Hindlimb muscle (tissue), 1 donor: Measurements from ENCODE around the gene CRTC1. TPM values are rescaled to one million over a fixed set of nuclear protein-coding genes. Genes with fewer than 3 reads are reported as not detected.

Experiments used
- DNase-seq: peaks from one replicate; pipeline ENCODE4 v3.0.0-alpha.2; 2013
- polyA plus RNA-seq: library from polyadenylated mRNA; unstranded; fragments of 120-200 nt; gene quantifications from one replicate; pipeline ENCODE4 v1.2.1, GENCODE V29; 2013; ENCODE audit not compliant: insufficient read length

The CRTC1 gene, protein sequence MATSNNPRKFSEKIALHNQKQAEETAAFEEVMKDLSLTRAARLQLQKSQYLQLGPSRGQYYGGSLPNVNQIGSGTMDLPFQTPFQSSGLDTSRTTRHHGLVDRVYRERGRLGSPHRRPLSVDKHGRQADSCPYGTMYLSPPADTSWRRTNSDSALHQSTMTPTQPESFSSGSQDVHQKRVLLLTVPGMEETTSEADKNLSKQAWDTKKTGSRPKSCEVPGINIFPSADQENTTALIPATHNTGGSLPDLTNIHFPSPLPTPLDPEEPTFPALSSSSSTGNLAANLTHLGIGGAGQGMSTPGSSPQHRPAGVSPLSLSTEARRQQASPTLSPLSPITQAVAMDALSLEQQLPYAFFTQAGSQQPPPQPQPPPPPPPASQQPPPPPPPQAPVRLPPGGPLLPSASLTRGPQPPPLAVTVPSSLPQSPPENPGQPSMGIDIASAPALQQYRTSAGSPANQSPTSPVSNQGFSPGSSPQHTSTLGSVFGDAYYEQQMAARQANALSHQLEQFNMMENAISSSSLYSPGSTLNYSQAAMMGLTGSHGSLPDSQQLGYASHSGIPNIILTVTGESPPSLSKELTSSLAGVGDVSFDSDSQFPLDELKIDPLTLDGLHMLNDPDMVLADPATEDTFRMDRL
- polyA plus RNA-seq: 19.2 TPM

DNA sequence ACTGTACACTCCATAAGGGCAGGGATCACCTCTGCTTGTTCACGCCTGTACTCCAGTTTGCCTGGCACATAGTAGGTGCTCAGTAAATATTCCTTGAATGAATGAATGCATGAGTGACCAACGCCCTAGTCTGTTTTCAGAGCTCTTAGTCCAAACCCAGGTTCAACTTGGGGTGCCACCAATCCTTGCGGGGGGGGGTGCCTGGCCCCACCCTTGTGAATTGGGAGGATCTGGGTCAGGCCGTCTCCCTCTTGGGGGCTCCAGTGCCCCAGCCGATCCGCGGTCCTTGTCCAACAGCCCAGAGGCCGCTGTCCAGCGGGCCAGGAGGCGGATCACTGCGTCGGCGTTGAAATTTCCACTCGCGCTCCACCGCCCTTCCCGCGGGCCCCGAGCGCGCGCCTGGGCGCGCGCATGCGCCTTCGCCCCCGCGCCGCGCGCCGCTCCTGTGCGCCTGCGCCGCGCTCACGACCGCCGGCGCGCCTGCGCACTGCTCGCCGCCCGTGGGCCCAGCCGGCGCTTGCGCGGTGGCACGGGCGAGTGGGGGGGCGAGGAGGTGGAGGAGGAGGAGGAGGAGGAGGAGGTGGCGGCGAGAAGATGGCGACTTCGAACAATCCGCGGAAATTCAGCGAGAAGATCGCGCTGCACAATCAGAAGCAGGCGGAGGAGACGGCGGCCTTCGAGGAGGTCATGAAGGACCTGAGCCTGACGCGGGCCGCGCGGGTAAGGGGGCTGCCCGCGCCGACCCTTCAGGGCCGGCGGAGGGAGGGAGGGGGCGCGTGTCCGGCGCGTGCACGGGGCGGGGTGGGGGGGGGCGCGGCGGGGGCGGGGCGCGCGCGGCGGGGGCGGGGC lies at the start of gene CRTC1:
CRTC1 (plus strand) TSS at position 572 of the 849 bp plus-strand sequence; CDS start at position 595, 23 bp downstream.
- DNase-seq: peak; percentile 94

DNA sequence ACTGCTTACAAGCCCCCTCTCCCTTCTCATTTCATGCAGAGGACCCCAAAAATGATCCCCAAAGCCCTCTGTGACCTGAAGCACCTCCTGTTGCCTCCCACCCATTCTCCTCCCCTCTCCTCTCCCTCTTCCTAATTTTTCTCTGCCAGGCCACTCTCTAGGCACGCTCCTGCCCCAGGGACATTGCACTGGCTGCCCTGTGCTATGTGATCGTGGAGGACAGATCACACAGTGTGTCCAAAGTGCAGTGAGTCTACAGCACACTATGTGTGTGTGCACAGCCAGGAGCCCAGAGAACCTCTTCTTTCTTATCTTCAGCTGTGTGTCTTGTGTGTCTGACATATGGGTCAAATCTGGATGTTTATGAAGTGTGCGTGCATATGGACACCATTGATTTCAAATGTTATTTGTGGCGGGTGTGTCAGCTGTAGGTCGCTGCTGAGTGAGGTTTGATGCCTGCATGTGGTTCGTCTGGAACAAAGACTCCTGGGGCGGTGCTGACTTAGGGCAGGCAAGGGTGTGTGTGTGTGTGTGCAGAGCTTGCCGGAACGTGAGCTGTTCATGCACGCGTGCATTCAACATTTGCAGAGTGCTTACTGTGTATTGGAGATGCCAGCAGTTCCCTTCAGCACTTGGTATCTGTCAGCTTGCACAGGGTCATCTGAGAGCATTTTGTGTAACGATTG lies 48.7 kb upstream of the CRTC1 start:
- no peak for DNase-seq

DNA sequence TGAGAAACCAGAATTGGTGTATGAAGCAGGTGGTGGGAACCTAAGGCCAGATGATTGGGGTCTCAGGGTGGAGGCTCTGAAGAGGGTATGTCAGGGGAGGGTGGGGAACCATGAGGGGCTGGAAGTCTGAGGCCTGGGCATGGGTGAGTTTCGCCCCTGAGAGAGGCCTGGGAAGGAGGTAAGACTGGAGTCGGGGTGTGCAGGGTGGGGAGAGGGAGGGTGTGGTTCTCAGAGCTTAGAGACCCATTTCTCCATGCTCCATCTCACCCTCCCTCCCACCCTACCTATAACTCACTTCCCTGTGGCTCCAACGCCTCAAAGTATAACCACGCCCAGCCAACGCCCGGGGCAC lies 47.7 kb upstream of the CRTC1 start:
- DNase-seq: no peak

DNA sequence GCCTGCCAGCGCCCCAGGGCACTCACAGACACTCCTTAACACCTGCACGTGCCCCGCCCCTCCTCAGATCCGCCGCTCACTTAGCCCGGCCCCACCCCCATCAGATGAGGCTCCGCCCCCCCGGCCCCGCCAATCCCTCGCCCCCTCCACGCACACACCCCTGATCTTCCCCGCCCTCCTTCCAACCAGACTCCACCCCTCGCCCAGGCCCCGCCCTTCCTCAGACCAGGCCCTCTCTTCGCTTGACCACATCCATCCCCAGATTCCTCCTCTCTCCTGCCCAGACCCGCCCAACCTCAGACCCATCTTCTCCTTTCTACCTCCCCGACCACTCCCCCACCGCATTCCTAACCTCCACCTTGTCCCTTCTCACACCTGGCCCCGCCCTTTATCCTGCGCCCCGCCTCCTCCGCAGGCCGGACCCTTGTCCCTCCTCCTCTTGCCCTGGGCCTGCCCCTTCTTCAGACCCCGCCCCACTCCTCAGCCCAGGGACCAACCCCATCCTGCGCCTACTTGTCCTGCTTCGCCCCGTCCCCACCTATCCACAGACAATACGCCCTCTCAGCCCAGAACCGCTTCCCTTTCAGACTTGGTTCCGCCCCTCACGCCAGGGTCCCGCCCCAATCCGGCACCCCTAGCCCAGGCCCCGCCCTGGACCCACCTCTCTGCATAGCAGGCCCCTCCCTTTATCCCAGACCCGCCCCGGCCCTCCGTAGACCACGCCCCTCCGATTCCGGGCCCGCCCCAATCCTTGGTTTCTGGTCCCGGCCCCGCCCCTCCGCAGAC lies 47.1 kb upstream of the CRTC1 start:
- DNase-seq: peak; percentile 87

DNA sequence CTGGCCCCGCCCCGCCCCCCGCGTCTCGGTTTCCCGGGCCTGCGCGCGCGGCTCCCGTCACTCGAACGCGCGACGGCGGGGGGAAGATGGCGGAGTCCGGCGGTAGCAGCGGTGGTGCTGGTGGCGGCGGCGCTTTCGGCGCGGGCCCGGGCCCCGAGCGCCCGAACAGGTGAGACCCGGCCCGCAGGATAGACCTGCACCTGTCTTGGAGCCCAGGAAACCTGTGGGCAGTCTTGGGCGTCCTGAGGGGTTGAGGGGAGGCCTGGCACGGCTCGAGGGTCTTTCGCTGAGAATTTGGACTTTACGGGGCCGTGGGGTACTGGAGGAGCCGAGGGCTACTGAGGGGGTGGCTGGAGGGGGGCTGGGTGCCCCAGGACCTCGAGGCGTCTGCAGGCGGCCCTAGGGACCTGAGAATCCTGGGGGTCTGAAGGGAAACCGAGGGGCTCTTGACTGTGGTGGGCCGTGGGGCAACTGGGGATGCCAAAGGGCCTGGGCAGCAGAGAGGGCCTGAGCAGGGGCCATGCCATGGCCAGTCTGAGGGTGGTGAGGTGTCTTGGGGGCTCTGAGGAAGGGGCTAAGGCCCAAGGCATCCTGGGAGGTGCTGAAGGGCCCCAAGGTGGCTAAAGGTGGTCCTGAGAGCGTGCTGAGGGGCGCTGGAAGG lies 46.4 kb upstream of the CRTC1 start, which contains the start of gene KLHL26:
KLHL26 (plus strand) TSS at position 60 of the 661 bp plus-strand sequence; CDS start at position 87, 27 bp downstream.
- DNase-seq: no peak

DNA sequence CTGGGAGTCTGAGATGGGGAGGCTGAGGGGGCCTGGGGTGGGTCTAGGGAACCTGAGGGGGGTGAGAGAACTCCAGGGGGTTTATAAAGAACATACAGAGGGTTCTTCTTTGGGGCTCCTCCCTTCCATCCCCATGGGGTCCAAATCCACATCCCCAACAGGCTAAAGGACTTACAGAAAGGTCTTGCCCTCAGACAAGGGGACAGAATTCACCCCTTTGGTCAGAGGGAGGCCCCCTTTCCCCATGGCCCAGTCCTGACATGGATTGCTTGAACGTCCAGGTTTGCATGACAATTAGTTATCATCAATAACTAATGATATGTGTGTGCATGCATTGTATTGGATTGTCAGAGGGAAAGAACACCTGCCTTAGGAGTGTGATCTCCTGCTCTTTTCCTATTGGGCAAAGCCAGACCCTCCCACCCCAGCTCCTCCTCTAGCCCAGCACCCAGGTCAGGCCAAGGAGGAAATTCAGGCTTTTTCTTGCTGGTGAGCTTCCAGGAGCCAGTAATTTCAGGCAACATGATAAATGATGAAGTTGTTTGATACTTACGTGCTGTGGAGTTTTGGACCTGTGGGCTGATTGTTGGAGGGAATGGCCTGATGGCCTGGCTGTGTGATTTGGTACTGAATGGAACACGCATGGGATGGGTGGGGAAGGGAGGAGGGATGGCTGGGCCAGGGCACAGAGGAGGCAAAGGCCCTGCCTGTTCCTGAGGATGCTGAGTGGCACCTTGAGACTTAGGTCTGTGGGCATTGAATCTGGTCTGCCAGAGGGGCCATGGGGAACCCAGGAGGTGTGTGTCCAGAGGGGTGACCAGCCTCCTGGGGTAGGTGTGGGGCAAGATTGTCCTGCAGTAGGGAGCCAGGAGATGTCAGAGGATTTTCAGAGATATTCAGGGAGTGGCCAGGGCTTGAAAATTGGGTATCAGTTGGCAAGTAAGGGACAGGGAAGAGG lies 45.5 kb upstream of the CRTC1 start:
- no peak for DNase-seq

DNA sequence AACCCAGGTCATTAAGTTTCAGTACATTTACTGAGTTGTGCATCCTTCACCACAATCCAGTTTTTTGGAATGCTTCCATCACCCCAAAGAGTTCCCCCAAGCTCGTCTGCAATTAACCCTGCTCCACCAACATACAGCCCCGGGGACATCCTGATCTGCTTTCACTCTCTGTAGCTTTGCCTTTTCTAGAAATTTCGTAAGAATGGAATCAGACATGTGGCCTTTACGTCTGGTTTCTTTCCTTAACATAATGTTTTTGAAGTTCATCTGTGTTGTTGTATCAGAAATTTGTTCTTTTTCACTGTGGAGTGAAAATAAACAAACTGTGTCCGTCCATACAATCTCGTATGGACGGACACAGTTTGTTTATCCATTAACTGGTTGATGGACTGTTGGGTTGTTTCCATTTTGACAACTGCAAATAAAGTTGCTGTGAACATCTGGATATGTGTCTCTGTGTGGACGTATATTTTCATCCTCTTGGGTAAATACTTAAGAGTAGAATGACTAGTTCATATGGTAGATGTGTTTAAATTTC lies 43.7 kb upstream of the CRTC1 start:
- DNase-seq: no peak

DNA sequence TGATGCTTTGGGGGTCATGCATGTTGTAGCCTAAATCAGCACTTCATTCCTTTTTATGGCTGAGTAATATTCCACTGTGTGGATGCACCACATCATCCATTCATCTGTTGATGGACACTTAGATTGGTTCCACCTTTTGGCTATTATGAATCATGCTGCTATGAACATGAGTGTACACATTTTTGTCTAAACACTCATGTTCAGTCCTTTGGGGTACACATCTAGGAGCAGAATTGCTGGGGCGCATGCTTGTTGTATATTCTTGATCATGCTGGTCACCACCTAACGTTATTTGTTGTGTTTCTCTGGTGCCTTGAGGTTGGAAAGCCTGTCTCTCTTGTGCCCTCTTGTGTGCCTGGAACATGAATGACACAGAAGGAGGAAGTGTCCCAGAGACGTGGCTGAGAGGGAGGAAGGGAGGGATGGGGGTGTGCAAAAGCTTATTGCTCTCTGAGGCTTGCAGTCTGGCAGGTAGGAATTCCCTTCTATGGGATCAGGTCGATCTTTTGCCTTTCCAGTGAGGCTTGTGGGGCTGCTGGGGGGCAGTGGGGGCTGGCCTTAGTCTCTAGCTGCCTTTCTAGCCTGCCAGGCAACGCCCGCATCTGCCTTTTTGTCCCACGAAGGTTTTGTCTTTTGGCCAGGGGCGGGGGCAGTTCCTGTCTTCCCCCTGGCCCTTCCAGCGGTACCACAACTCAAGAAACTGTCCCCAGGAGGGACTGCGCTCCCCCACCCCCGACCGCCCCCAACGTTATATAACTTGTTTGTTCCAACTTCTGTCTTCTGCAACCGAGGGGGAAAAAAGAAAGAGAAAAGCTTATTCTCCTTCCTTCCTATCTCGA lies 39.1 kb upstream of the CRTC1 start:
- DNase-seq: no peak

DNA sequence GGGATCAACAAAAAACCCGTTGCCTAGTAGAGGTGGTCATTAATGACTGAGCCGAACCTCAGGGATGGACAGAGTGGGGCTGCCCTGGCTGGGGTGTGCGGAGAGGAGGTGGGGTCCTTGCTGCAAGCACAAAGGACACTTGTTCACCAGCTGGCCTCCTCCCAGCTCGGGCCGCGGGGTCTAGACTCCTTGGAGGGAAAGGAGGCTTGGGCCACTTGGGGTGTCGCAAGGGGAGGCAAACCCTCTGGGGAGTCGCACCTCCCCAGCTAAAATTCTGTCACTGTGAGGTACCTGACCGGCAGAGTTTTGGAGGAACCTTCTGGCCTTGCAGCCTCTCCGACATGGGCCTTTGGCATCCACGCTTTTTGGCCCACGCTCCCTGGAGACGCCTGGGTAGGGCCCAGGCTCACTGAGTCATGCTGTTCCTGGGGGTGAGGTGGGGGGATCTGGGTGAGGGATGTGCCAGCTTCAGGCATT lies 38.4 kb upstream of the CRTC1 start:
- DNase-seq: no peak

DNA sequence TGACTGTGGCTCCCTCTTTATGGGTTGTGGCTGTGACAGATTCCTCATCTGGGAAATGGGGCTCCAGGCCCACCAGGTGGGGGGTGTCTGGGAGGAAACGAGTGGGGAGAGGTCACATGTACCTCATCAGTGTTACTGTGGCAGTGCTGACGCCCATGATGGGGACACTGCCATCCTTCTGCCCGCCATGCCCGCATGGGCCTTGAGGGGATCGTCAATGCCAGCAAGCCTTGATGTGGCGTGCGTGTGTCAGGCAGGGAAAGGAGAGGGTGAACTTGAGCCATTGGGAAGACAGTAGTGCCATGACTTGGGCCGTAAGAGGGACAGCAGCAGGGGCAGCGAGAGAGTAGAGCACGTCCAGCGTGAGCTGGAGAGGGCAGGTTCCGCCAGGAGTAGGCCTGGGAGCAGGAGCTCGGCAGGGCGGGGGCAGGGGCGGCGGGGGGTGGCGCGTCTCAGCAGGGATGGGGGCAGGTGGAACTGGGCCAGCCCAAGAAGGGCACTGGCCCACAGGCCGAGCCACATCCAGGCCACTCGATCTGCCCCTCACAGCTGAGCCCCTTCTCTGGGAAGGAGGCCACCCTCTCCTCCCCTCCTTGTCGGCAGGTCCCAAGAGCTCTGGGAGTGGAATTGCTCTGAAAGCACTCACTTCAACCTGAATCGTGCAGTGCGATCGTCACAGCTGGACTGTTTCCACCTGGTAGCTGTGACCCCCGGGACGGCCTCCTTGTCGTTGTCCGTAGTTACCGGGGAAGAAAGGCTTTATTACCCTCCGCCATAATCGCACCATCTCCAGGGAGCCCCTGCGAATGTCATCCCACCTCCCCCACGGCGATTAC lies 36.7 kb upstream of the CRTC1 start:
- DNase-seq: no peak

DNA sequence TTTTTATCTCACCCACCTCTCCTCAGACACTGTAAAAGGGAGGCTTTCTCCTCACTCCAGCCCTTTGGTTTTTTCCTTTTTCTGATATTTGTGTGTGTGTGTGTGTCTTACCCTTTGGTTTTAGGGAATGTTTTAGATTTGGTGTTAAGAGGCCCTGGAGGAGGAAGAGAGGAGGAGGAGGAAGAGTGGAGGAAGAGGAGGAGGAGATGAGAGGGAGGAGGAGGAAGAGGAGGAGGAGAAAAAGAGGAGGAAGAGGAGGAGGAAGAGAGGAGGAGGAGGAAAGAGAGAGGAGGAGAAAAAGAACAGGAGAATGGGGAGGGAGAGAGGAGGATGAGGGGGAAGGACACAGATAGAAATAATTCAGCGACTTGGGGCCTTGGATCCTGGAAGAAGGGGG lies 36.1 kb upstream of the CRTC1 start:
- DNase-seq: no peak

DNA sequence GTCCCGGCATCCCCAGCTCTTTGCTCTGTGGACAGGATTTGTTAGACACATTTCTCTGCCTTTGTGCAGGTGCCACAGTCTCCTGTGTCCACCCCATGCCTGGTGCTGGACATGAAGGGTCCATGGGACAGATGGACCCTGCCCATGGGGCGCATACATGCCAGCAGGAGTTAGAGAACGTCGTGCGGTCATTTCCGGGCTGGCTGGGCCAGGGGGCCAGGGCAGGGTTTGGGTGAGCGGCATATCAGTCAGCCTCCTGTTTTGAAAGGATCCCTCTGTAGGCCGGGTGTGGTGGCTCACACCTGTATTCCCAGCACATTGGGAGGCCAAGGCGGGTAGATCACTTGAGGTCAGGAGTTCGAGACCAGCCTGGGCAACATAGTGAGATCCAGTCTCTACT lies 35.7 kb upstream of the CRTC1 start:
- no peak for DNase-seq

DNA sequence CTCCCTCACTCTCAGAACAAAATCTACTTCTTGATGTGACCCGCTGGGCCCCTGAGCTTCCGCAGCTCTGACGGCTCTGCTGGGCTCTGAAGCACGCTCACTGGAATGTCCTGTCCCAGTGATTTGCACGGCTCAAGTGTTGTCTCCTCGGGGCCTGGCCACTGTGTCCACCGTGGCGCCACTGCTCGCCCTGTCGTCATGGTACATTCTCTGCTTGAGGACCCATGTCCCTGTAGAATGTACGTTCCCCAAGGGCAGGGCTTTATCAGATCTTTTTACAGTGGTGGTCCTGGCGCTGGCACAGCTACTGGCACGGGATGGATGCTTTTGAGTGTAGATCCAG lies 34.5 kb upstream of the CRTC1 start:
- DNase-seq: no peak

DNA sequence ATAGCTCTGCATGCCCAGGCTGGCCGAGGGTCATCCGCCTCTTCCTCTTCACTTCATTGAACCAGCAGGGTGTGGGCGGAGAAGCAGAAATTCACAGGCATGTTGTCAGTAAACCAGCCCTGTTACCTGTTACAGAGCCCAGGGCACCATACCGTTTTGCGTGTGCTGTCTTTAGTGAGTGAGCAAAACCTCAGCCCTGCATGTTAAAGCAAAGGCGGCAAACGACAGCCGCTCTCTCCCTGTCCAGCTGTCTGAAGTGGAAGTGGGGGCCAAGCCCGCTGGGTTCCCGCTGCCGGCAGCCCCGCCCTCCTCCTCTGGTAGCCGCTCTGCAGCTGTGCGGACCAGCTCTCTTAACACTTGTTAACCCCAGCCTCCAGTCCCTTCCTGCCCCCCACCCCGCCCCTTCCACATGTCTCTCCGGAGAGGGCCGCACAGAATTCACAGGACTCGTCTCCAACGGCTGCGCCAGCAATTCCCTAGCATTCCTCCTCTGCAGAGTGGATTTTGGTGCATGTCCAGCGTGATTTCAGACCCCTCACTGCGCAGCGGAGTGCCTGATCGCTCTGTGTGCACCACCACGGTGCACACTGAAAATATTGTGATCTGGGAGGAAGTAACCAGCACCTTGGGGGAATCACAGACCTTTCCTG lies 34.0 kb upstream of the CRTC1 start:
- peak; percentile 80 for DNase-seq

DNA sequence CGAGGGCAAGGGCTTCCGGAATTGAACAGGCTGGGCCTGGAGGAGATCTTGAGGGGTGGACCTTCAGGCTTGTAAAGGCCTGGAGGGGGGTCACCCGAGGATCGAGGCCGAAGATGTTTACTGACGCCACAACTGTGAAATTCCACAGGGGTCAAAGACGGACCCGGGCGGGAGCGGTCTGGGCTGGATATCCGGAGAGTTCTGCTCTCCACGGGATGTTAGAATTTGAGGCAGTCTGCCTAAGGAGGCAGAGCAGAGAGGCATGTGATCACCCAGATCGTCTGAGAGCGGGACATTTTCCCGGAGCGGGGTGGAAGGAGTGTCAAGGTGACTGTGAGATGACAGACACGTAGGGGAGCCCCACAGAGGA lies 33.5 kb upstream of the CRTC1 start:
- DNase-seq: peak; percentile 65

DNA sequence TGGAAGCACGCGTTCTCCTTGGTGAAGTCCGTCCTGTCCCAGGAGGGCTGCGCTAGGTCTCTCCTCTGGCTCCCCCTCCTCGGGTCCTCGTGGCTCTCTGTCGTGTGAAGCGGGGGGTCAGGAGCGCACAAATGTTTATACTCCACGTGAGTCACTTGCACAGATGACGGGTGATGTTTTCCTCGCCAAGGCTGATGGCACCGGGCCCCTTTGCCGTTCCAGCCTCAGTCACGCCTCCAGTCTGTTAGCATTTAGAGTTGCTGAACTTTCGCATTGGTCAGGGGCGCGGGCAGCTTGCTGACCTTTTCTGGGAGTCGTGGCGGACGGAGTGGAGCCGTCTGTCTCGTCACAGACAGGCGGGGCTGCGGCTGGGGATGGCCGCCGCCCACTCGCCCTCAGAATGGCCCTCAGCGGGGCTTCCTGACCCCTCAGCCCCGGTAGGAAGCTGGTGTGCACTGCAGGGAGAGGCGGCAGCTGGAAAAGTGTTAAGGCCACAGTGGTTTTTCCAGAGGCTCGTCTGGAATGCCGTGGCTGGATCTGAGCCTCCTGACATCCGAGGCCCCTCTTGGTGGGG lies 32.9 kb upstream of the CRTC1 start:
- DNase-seq: peak; percentile 80

DNA sequence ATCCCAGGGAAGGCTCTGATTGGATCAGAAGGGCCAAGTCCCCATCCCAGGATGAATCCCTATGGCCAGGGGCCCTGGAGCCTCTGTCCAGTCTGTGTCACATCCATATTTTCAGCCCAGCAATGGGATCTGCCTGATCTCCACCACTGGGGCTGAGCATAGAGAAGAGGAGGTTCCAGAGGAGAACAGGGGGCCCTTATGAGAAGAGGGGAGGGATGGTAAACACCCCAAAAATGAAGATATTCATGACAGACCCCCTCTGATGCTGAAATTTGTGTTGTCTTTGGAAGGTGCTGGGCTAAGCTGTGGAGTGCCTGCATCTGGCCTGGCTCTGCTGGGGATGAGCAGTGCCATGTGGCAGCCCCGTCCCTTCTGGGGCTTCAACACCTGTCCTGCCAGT lies 32.2 kb upstream of the CRTC1 start:
- no peak for DNase-seq
